B cell (primary cell): ENCODE results near the gene CHN1. TPM values are rescaled to one million over a fixed set of nuclear protein-coding genes. Genes with fewer than 3 reads are reported as not detected.

Experiments
- ATAC-seq: fragments of 200-7000 bp; cut with Tn5 transposase; one replicate; pipeline ENCODE4 v1.10.0; 2021; ENCODE audit warnings: low read depth, mild to moderate bottlenecking, moderate number of reproducible peaks, moderate library complexity
- CTCF ChIA-PET: fragments of 350-600 bp; sonication (Branson Sonifier 250); formaldehyde crosslinking; loops from one replicate; lab custom pipeline; 2021; ENCODE audit warnings: antibody characterized with exemption, inconsistent platforms; lab: Charles Lee
- POLR2A ChIA-PET: fragments of 350-600 bp; sonication (Branson Sonifier 250); formaldehyde crosslinking; loops from one replicate; lab custom pipeline; 2021; ENCODE audit warnings: antibody characterized with exemption; lab: Charles Lee
- DNase-seq: peaks from one replicate; pipeline ENCODE4 v3.0.0; 2013
- H2AFZ ChIP-seq: 2 replicates; pipeline ENCODE4 v1.6.1; 2012; ENCODE audit warnings: mild to moderate bottlenecking, low read depth, low read length; ENCODE audit not compliant: insufficient read depth, poor library complexity, severe bottlenecking
- H3K27ac ChIP-seq, 2 donors: 1 replicate in 1 of 2; 2 replicates in 1 of 2; pipeline ENCODE4 v1.5.1; 2012 to 2013; ENCODE audit warnings: low read length in 2 of 2, mild to moderate bottlenecking in 2 of 2, moderate library complexity in 1 of 2
- H3K27me3 ChIP-seq, 4 experiments: fragments of 200-600 bp in 1 of 4; sonication (generic) in 1 of 4; replicated peaks in 1 of 4; 1 replicate in 2 of 4; 2 replicates in 2 of 4; pipeline versions ENCODE4 v1.6.1 to v1.7.0; 2013 to 2016; ENCODE audit warnings: low read length in 3 of 4, mild to moderate bottlenecking in 2 of 4, mixed read lengths in 1 of 4, moderate library complexity in 1 of 4; ENCODE audit not compliant: insufficient read depth in 4 of 4, control insufficient read depth in 3 of 4; ENCODE audit errors: control extremely low read depth in 1 of 4
- H3K36me3 ChIP-seq, 2 experiments: replicated peaks in 1 of 2; 1 replicate in 1 of 2; 2 replicates in 1 of 2; pipeline versions ENCODE4 v1.6.1 to v1.7.1; 2013; ENCODE audit warnings: low read length in 1 of 2; ENCODE audit not compliant: insufficient read depth in 2 of 2, control insufficient read depth in 1 of 2; ENCODE audit errors: control extremely low read depth in 1 of 2, extremely low read depth in 1 of 2
- H3K4me1 ChIP-seq, 2 donors: fragments of 200-600 bp in 1 of 2; sonication (generic) in 1 of 2; 1 replicate in 1 of 2; 2 replicates in 1 of 2; pipeline versions ENCODE4 v1.5.1 to v1.6.1; 2013 to 2017; ENCODE audit warnings: low read length in 2 of 2; ENCODE audit not compliant: control insufficient read depth in 2 of 2, insufficient read depth in 2 of 2
- H3K4me2 ChIP-seq: replicated peaks from 2 replicates; pipeline ENCODE3; 2012; ENCODE audit warnings: mild to moderate bottlenecking, low read depth, low read length; ENCODE audit not compliant: poor library complexity, severe bottlenecking
- H3K4me3 ChIP-seq, 5 experiments: fragments of 200-600 bp in 1 of 5; sonication (generic) in 1 of 5; 1 replicate in 3 of 5; 2 replicates in 2 of 5; pipeline versions ENCODE4 v1.5.1 to v1.7.0; 2011 to 2016; ENCODE audit warnings: low read length in 4 of 5, mild to moderate bottlenecking in 4 of 5, low read depth in 2 of 5, control low read depth in 1 of 5, moderate library complexity in 1 of 5; ENCODE audit not compliant: insufficient read depth in 1 of 5; ENCODE audit errors: control extremely low read depth in 1 of 5, extremely low read depth in 1 of 5
- H3K79me2 ChIP-seq: fragments of 200-600 bp; sonication (generic); one replicate; pipeline ENCODE4 v1.6.0; 2016; ENCODE audit warnings: low read length; ENCODE audit not compliant: control insufficient read depth, insufficient read depth
- H3K9ac ChIP-seq: fragments of 200-600 bp; sonication (generic); 2 replicates; pipeline ENCODE4 v1.6.1; 2017; ENCODE audit warnings: mild to moderate bottlenecking, low read length, moderate library complexity
- H3K9me3 ChIP-seq, 3 donors: one replicate each; pipeline versions ENCODE4 v1.6.1 to v1.7.1; 2013; ENCODE audit warnings: low read length in 2 of 3; ENCODE audit not compliant: control insufficient read depth in 2 of 3, insufficient read depth in 1 of 3; ENCODE audit errors: control extremely low read depth in 1 of 3
- H4K20me1 ChIP-seq: 2 replicates; pipeline ENCODE4 v1.6.0; 2012; ENCODE audit warnings: mild to moderate bottlenecking, low read length; ENCODE audit not compliant: insufficient read depth, control insufficient read depth, poor library complexity, severe bottlenecking
- H3K27ac Mint-ChIP-seq: one replicate; pipeline ENCODE4 v1.8.0; 2021; ENCODE audit warnings: mixed read lengths
- H3K27me3 Mint-ChIP-seq: one replicate; pipeline ENCODE4 v1.8.0; 2021; ENCODE audit warnings: mixed read lengths
- H3K4me1 Mint-ChIP-seq: one replicate; pipeline ENCODE4 v1.8.0; 2021; ENCODE audit warnings: mixed read lengths
- H3K4me3 Mint-ChIP-seq: one replicate; pipeline ENCODE4 v1.8.0; 2021; ENCODE audit warnings: mixed read lengths
- H3K9me3 Mint-ChIP-seq: one replicate; pipeline ENCODE4 v1.8.0; 2022; ENCODE audit warnings: mixed read lengths; ENCODE audit not compliant: insufficient read depth
- EZH2 ChIP-seq: IDR thresholded peaks from 2 replicates; pipeline ENCODE4 v1.6.1; 2012; ENCODE audit warnings: borderline replicate concordance, low read depth, mild to moderate bottlenecking, moderate library complexity, low read length; ENCODE audit not compliant: insufficient read depth, poor library complexity, severe bottlenecking
- WGBS: methylation state at CpG from one replicate; pipeline ENCODE4 v1.1.5; 2013; ENCODE audit warnings: missing lambda C conversion rate; ENCODE audit not compliant: insufficient coverage; 5-methylcytosine and 5-hydroxymethylcytosine counted together
- intact Hi-C: fragments of 100-400 bp; cut with micrococcal nuclease; formaldehyde crosslinking; loops from one replicate; pipeline ENCODE4 v1.10.0; 2022
- polyA plus RNA-seq: library from polyadenylated mRNA; depleted of rRNA; stranded (reverse); fragments of >200 nt; gene quantifications from 2 replicates; pipeline ENCODE4 v1.2.3, GENCODE V29; 2012
- total RNA-seq, 2 donors: library from RNA; stranded (reverse); fragments of 120-200 nt in 1 of 2; gene quantifications; 1 replicate in 1 of 2; 2 replicates in 1 of 2; pipeline versions ENCODE4 v1.2.3 to v1.2.4, GENCODE V29; 2013 to 2022
- TF ChIP-seq, protein P1 (sequence below): fragments of 200-600 bp; IDR thresholded peaks from one replicate; pipeline ENCODE4 v1.8.0; 2022; ENCODE audit warnings: antibody characterized with exemption, mild to moderate bottlenecking

Gene CHN1
- total and polyA plus RNA-seq, 2 donors (not counting 1 experiment from before 2014, with no cell fraction given), result 0.79 to 1.4 TPM

DNA sequence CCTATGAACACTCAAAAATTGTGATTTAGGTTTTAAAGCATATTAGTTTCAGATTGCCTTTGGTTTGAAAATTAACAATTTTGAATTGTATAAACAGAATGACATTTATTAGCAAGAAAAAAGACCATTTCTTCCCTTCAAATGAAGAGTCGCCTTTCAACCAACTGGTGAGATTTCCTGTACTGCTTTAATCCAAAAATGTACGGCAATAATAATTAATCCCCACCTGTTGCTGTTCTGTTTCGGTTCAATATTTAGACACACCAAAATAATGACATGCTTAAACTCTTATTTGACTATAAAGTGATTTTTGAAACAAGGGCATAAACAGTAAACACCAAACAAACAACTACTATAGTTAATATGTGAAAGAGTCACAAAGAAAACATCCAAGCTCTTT, 39.6 kb downstream of the CHN1 start:
- H3K4me1 Mint-ChIP-seq, result no peaks in the 10 kb centered on the region
- WGBS, result no CpG with 5 or more reads among the region's 3 CpGs
- H3K27me3 Mint-ChIP-seq, result peaks cover 21% of the 10 kb centered on the region
- ChIA-PET POLR2A (no interaction called here), CTCF (no interaction called here)
- no peak overlapping the region for H3K27ac Mint-ChIP-seq
- DNase-seq (no peak), ATAC-seq (no peak)
- Histone ChIP-seq H3K27ac (no peak overlapping the region), H3K4me3 (no peak overlapping the region), H3K9ac (no peak overlapping the region), H3K79me2 (no peaks in the 10 kb centered on the region), H3K27me3 (no peaks in the 10 kb centered on the region), H4K20me1 (no peaks in the 10 kb centered on the region), H3K4me1 (no peaks in the 10 kb centered on the region), H3K4me2 (no peak overlapping the region), H3K36me3 (no peaks in the 10 kb centered on the region), H3K9me3 (peaks cover 0 to 1% (median 0%) of the 10 kb centered on the region in 3 donors), H2AFZ (no peak overlapping the region)
- H3K9me3 Mint-ChIP-seq, result peaks cover 4% of the 10 kb centered on the region
- intact Hi-C loops, result no loop called here
- TF ChIP-seq, protein P1, sequence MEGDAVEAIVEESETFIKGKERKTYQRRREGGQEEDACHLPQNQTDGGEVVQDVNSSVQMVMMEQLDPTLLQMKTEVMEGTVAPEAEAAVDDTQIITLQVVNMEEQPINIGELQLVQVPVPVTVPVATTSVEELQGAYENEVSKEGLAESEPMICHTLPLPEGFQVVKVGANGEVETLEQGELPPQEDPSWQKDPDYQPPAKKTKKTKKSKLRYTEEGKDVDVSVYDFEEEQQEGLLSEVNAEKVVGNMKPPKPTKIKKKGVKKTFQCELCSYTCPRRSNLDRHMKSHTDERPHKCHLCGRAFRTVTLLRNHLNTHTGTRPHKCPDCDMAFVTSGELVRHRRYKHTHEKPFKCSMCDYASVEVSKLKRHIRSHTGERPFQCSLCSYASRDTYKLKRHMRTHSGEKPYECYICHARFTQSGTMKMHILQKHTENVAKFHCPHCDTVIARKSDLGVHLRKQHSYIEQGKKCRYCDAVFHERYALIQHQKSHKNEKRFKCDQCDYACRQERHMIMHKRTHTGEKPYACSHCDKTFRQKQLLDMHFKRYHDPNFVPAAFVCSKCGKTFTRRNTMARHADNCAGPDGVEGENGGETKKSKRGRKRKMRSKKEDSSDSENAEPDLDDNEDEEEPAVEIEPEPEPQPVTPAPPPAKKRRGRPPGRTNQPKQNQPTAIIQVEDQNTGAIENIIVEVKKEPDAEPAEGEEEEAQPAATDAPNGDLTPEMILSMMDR, result no peak
- TF ChIP-seq EZH2, result no peak
- H3K4me3 Mint-ChIP-seq, result no peak overlapping the region

DNA sequence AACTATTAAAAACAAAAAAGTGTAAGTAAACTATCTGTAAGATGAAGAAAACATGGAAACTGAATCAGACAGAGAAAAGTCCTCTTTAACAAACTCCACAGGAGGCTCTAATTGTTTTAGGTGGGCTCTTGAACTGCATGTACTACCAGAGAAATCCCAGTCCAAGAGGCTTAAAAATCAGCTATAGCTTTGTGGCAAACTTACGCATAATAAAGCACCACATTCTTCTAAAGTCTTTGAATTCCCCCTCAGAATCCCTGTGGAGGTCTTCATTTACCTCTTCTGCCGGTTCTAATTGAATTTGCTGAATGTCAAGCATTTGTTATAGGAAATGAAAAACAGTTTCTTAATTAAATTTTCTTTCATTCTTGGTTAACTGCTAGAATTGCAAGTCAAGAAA, 40.8 kb downstream of the CHN1 start:
- no peak overlapping the region for H2AFZ ChIP-seq

More for the DNA sequence above, 40.8 kb downstream of the CHN1 start:
- ChIA-PET POLR2A (no interaction called here), CTCF (no interaction called here)
- H3K9me3 Mint-ChIP-seq, result peaks cover 4% of the 10 kb centered on the region
- Histone ChIP-seq H3K27me3 (no peaks in the 10 kb centered on the region), H3K4me2 (no peak overlapping the region), H3K79me2 (no peaks in the 10 kb centered on the region), H3K4me3 (no peak overlapping the region), H3K27ac (no peak overlapping the region), H3K9ac (no peak overlapping the region), H3K4me1 (no peaks in the 10 kb centered on the region), H4K20me1 (no peaks in the 10 kb centered on the region), H3K9me3 (no peaks in the 10 kb centered on the region), H3K36me3 (no peaks in the 10 kb centered on the region)
- ATAC-seq (no peak), DNase-seq (no peak)
- intact Hi-C loops, result no loop called here
- no peak for TF ChIP-seq EZH2
- TF ChIP-seq, protein P1, result no peak
- no CpG with 5 or more reads among the region's 2 CpGs for WGBS
- no peaks in the 10 kb centered on the region for H3K4me1 Mint-ChIP-seq
- H3K4me3 Mint-ChIP-seq, result no peak overlapping the region
- H3K27me3 Mint-ChIP-seq, result peaks cover 17% of the 10 kb centered on the region
- H3K27ac Mint-ChIP-seq, result no peak overlapping the region
